ENCODE measurements around the gene YBX1. TPM values are rescaled to one million over a fixed set of nuclear protein-coding genes. Genes with fewer than 3 reads are reported as not detected.

Gene YBX1
- total and polyA plus RNA-seq, 4 donors = 107 to 530 (median 204) TPM

DNA sequence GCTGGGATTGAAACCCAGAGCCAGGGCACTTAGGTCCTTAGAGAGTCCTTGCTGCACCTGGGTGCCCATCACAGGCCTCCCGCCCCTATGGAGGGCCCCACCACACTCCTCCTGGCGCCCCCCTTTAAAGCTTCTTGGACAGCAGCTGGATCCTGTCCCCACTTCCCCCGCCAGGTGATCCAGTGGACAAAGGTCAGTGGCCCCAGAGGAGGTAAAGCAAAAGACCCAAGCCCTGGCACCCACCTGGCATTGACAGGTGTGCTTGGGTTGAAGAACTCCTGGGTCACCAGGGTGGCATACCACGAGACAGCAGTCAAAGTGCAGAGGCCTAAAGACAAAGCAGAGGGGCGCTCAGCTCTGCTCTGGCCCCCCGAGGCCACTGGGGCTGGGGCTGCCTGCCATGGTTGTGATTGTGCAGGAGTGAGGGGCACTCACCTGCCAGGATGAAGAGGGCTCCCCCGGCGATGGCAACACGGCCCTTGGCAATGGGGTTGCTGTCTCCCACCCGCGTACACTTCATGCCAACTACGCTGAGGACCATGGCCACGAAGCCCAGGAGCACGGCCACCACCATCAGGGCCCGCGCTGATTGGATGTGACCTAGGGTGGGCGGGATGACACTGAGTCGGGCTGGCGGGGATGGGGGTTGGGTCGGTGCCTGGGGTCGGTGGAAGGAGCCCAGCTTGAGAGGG is 55.9 kb downstream of the YBX1 start:
- H3K4me1 ChIP-seq (ENCODE audit: control insufficient read depth in 4 of 4, insufficient read depth in 4 of 4, low read length in 3 of 4) = peaks cover 2 to 7% (median 5%) of the 10 kb centered on the region in 4 donors
- DNase-seq (ENCODE audit: low spot score) = no peak
- H3K4me3 ChIP-seq (ENCODE audit: low read depth in 1 of 3, low read length in 3 of 3) = no peak overlapping the region
- no peaks in the 10 kb centered on the region for H3K27me3 ChIP-seq (ENCODE audit: control insufficient read depth in 4 of 4, insufficient read depth in 4 of 4, low read length in 3 of 4)
- H3K36me3 ChIP-seq (ENCODE audit: control insufficient read depth in 4 of 4, insufficient read depth in 3 of 4, low read depth in 1 of 4, low read length in 3 of 4) = no peaks in the 10 kb centered on the region
- H3K9ac ChIP-seq (ENCODE audit: low read depth in 1 of 2, low read length in 2 of 2) = no peak overlapping the region
- H3K9me3 ChIP-seq (ENCODE audit: control insufficient read depth in 4 of 4, low read length in 3 of 4) = no peaks in the 10 kb centered on the region
- H3K27ac ChIP-seq (ENCODE audit: low read depth in 1 of 2, low read length in 2 of 2) = no peak overlapping the region
- 95% methylated on average over 21 of the region's 21 CpGs for WGBS
- TF ChIP-seq, protein P1, sequence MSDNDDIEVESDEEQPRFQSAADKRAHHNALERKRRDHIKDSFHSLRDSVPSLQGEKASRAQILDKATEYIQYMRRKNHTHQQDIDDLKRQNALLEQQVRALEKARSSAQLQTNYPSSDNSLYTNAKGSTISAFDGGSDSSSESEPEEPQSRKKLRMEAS (IDR thresholded peaks at IDR 0.05) = no peak
- TF ChIP-seq, protein P2, sequence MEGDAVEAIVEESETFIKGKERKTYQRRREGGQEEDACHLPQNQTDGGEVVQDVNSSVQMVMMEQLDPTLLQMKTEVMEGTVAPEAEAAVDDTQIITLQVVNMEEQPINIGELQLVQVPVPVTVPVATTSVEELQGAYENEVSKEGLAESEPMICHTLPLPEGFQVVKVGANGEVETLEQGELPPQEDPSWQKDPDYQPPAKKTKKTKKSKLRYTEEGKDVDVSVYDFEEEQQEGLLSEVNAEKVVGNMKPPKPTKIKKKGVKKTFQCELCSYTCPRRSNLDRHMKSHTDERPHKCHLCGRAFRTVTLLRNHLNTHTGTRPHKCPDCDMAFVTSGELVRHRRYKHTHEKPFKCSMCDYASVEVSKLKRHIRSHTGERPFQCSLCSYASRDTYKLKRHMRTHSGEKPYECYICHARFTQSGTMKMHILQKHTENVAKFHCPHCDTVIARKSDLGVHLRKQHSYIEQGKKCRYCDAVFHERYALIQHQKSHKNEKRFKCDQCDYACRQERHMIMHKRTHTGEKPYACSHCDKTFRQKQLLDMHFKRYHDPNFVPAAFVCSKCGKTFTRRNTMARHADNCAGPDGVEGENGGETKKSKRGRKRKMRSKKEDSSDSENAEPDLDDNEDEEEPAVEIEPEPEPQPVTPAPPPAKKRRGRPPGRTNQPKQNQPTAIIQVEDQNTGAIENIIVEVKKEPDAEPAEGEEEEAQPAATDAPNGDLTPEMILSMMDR (IDR thresholded peaks at IDR 0.05; ENCODE audit: low read depth, low read length, missing input control) = no peak
- TF ChIP-seq, protein P3, sequence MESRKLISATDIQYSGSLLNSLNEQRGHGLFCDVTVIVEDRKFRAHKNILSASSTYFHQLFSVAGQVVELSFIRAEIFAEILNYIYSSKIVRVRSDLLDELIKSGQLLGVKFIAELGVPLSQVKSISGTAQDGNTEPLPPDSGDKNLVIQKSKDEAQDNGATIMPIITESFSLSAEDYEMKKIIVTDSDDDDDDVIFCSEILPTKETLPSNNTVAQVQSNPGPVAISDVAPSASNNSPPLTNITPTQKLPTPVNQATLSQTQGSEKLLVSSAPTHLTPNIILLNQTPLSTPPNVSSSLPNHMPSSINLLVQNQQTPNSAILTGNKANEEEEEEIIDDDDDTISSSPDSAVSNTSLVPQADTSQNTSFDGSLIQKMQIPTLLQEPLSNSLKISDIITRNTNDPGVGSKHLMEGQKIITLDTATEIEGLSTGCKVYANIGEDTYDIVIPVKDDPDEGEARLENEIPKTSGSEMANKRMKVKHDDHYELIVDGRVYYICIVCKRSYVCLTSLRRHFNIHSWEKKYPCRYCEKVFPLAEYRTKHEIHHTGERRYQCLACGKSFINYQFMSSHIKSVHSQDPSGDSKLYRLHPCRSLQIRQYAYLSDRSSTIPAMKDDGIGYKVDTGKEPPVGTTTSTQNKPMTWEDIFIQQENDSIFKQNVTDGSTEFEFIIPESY (IDR thresholded peaks at IDR 0.05) = no peak
- TF ChIP-seq YY1 (IDR thresholded peaks at IDR 0.05) (no peak), SP1 (IDR thresholded peaks at IDR 0.05) (no peak), FOXA1 (IDR thresholded peaks at IDR 0.05) (no peak), FOXA2 (IDR thresholded peaks at IDR 0.05) (no peak), TAF1 (conservative IDR thresholded peaks at IDR 0.05) (no peak), HNF4A (conservative IDR thresholded peaks at IDR 0.05) (no peak), JUND (IDR thresholded peaks at IDR 0.05) (no peak), EGR1 (IDR thresholded peaks at IDR 0.05; ENCODE audit: low read depth in 2 of 2) (no peak), GABPA (IDR thresholded peaks at IDR 0.05 in 1 of 2, conservative IDR thresholded peaks at IDR 0.05 in 1 of 2) (no peak)
- TF ChIP-seq, protein P4, sequence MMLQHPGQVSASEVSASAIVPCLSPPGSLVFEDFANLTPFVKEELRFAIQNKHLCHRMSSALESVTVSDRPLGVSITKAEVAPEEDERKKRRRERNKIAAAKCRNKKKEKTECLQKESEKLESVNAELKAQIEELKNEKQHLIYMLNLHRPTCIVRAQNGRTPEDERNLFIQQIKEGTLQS (IDR thresholded peaks at IDR 0.05) = no peak

DNA sequence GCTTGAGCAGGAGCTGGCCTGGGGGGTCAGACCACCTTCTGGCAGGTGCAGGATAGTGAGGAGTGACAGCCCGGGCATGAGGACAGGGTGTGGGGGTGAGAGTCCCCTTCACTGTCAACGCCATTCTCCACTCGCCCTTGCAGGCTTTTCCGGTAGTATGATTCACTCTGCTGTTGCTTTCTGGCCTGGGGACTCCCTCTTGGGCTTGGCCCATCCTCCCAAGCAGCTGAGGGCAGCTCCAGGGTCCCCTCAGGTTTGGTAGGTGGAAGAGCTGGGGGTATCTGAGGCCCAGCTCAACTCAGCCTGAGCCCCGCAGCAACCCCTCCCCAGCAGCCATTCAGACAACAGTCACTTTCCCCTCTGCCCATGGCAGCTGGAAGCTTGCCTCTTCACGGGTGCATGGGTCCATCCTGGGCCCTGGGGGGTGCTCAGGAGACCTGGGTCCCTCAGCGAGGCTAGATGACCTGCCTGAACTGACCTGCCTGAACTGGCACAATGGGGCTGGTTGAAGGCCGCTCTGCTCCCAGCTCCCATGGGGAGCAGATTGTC is 56.5 kb downstream of the YBX1 start:
- no peak overlapping the region for H3K27ac ChIP-seq (ENCODE audit: low read depth in 1 of 2, low read length in 2 of 2)
- H3K27me3 ChIP-seq (ENCODE audit: control insufficient read depth in 4 of 4, insufficient read depth in 4 of 4, low read length in 3 of 4) = no peaks in the 10 kb centered on the region
- 89% methylated on average over 8 of the region's 8 CpGs for WGBS
- H3K4me3 ChIP-seq (ENCODE audit: low read depth in 1 of 3, low read length in 3 of 3) = no peak overlapping the region
- H3K4me1 ChIP-seq (ENCODE audit: control insufficient read depth in 4 of 4, insufficient read depth in 4 of 4, low read length in 3 of 4) = peaks cover 2 to 7% (median 5%) of the 10 kb centered on the region in 4 donors
- H3K36me3 ChIP-seq (ENCODE audit: control insufficient read depth in 4 of 4, insufficient read depth in 3 of 4, low read depth in 1 of 4, low read length in 3 of 4) = no peaks in the 10 kb centered on the region
- H3K9me3 ChIP-seq (ENCODE audit: control insufficient read depth in 4 of 4, low read length in 3 of 4) = no peaks in the 10 kb centered on the region
- no peak for DNase-seq (ENCODE audit: low spot score)
- H3K9ac ChIP-seq (ENCODE audit: low read depth in 1 of 2, low read length in 2 of 2) = no peak overlapping the region
- TF ChIP-seq EGR1 (IDR thresholded peaks at IDR 0.05; ENCODE audit: low read depth in 2 of 2) (no peak), HNF4A (conservative IDR thresholded peaks at IDR 0.05) (no peak), JUND (IDR thresholded peaks at IDR 0.05) (no peak), FOXA1 (IDR thresholded peaks at IDR 0.05) (no peak), NR2F2 (IDR thresholded peaks at IDR 0.05) (no peak), FOXA2 (IDR thresholded peaks at IDR 0.05) (no peak), RXRA (IDR thresholded peaks at IDR 0.05) (no peak), GABPA (IDR thresholded peaks at IDR 0.05 in 1 of 2, conservative IDR thresholded peaks at IDR 0.05 in 1 of 2) (no peak), RAD21 (IDR thresholded peaks at IDR 0.05) (no peak), HNF4G (IDR thresholded peaks at IDR 0.05) (no peak), SP1 (IDR thresholded peaks at IDR 0.05) (no peak)
- TF ChIP-seq, protein P5, sequence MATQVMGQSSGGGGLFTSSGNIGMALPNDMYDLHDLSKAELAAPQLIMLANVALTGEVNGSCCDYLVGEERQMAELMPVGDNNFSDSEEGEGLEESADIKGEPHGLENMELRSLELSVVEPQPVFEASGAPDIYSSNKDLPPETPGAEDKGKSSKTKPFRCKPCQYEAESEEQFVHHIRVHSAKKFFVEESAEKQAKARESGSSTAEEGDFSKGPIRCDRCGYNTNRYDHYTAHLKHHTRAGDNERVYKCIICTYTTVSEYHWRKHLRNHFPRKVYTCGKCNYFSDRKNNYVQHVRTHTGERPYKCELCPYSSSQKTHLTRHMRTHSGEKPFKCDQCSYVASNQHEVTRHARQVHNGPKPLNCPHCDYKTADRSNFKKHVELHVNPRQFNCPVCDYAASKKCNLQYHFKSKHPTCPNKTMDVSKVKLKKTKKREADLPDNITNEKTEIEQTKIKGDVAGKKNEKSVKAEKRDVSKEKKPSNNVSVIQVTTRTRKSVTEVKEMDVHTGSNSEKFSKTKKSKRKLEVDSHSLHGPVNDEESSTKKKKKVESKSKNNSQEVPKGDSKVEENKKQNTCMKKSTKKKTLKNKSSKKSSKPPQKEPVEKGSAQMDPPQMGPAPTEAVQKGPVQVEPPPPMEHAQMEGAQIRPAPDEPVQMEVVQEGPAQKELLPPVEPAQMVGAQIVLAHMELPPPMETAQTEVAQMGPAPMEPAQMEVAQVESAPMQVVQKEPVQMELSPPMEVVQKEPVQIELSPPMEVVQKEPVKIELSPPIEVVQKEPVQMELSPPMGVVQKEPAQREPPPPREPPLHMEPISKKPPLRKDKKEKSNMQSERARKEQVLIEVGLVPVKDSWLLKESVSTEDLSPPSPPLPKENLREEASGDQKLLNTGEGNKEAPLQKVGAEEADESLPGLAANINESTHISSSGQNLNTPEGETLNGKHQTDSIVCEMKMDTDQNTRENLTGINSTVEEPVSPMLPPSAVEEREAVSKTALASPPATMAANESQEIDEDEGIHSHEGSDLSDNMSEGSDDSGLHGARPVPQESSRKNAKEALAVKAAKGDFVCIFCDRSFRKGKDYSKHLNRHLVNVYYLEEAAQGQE (IDR thresholded peaks at IDR 0.05) = no peak
- TF ChIP-seq, protein P2 (IDR thresholded peaks at IDR 0.05; ENCODE audit: low read depth, low read length, missing input control) = no peak
- TF ChIP-seq, protein P1 (IDR thresholded peaks at IDR 0.05) = no peak

Measured in liver (tissue), 9 donors.